ENCODE measurements around the gene TMSB15C. TPM values are rescaled to one million over a fixed set of nuclear protein-coding genes. Genes with fewer than 3 reads are reported as not detected.
"Not testable (repeated sequence)": the region's sequence is repeated elsewhere in the genome, so short reads cannot be mapped to it uniquely, and the experiment has no call there.

Gene TMSB15C
- total RNA-seq (ENCODE audit: insufficient read depth, low replicate concordance) = 5.3 TPM

DNA sequence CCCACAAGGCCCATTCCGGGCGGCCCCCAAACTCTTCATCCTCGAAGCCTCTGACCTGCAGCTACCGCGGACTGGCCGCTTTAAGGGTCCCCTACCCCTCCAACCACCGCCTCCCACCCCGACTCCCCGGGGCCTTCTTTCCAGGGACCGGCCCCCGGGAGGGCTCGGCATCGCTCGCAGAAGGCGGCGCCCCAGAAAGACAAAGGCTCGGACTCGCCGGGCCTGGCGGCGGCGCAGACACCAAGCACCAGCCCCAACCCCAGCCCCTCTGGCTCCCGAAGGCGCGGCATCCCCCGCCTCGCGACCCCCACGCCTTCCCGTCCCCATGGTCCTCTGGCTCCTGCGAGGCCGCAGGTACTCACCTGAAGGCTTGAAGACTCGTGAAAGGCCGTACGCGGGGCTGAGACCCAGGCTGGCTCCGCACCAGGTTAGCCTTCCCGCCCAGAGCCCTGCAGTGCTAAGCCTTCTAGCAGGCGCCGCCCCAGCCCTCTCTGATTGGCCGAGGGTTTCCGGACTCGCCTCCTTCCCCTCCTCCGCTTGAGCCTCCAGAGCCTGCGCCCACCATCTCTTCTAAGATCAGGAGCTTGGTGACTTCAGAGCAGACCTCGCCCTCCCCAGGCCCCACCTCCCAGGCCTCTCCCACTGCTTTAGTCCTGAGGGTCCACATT is at the start of gene TMSB15C:
TSS of gene TMSB15C (minus strand) at position 459 of the 668 bp plus-strand sequence.
- not testable (repeated sequence) for DNase-seq (ENCODE audit: low spot score)

DNA sequence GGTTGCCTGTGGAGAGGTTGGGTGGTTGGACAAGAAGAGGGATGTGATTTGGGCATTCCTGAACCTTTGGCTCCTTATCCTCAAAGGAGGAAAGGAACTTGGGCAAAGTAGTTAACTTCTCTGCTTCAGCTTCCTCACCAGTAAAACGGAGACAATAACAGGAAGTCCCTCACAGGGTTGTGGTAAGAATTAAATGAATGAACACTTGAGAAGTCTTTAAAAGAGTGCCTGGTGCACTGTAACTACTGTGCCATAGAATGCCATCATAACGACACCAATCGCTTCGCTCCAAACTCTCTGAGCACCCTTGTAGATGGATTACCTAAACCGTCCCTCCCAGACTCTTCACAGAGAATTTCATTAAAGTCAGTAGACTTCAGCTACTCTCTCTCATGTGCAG is 46.8 kb upstream of the TMSB15C start:
- no peak for DNase-seq (ENCODE audit: low spot score)

GRCh38 chrX:104118765-104119164 is 42.7 kb upstream of the TMSB15C start:
- DNase-seq (ENCODE audit: low spot score) = no peak

DNA sequence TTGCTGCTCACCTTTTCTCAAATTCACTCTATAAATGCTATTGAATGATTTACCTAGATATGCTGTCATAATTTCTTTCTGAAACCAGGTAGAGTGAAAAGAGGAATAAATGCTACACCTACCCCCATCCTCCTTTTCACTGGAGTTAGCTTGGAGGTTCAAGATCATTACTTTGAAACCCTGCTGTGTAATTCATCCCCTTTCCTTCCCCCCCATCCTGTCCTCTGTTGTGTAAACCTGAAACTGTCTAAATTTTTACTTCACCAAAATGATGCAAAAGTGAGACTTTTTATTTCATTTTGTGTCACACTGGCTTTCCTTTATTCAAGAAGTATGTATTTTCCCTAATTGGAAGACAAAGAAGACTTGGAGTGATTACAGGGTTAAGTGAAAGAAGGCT is 41.7 kb upstream of the TMSB15C start:
- no peak for DNase-seq (ENCODE audit: low spot score)

- peak; percentile 52 for DNase-seq (ENCODE audit: low spot score)
Observed at GRCh38 chrX:104113222-104113965, 37.4 kb upstream of the TMSB15C start.

GRCh38 chrX:104112326-104112951 is 36.4 kb upstream of the TMSB15C start, which contains the start of gene ZCCHC18:
Gene ZCCHC18 (plus strand): TSS chrX:104112523. CDS start chrX:104114112, 1,589 bp downstream.
- peak; percentile 50 for DNase-seq (ENCODE audit: low spot score)

DNA sequence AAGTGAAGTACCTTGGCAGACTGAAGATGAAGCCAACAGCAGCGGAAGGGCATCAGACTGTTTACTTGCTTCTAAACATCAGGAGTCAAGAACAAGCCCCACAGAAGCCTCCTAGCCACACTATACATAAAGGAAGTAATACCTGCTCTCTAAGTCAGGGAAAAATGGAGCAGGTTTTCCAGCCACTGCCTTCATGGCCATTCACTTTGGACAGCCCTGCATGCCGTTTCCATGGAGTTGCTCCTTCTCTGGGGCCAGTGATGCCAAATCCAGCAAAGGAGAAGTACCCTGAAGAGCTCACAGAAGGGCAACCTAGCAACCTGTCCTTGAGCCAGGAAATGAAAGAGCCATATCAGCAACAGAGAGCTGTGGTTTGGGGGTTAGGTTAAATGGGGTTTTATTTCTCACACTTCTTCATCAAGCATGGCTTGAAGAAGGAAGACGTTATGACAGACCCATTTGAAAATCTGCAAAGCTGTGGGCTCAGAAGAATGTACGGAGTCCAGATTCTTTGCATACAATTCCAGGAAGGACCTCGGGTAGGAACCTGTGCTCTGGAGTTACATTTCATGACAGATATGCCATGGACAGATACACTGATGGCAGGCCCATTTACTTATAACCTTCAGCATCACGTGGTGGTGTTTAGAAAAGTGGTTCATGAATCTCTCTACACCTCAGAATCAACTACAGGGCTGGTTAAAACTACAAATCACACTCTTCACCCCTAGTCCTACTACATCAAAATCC is 34.6 kb upstream of the TMSB15C start:
- not testable (repeated sequence) for DNase-seq (ENCODE audit: low spot score)

- no peak for DNase-seq (ENCODE audit: low spot score)
Observed at GRCh38 chrX:104108955-104109354, 32.9 kb upstream of the TMSB15C start.

GRCh38 chrX:104105330-104106262 is 29.6 kb upstream of the TMSB15C start:
- no peak for DNase-seq (ENCODE audit: low spot score)

GRCh38 chrX:104104676-104105075 is 28.6 kb upstream of the TMSB15C start:
- no peak for DNase-seq (ENCODE audit: low spot score)

- no peak for DNase-seq (ENCODE audit: low spot score)
Observed at GRCh38 chrX:104098919-104099318, 22.9 kb upstream of the TMSB15C start.

DNA sequence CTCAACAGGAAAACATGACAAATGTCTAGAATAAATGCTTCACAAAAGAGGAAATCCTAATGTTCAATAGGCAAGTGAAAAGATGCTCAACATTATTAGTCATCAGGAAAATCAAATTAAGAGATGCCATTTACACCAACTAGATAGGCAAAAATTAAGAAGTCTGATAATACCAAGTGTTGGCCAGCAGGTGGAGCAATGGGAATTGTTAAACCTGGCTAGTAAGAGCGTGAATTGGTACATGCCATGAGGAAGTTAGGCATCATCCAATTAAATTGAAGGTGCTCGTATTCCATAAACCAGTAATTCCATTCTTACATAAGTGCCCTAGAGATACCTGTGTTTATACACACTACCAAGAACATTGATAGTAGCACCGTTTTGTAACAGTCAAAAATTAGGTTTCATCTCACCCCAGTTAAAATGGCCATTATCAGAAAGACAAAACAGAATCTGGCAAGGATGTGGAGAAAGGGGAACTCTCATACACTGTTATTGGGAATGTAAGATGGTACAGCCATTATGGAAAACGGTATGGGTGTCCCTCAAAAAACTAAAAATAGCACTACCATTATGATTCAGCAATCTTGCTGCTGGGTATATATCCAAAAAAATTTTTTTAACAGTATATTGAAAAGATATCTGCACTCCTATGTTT is 22.2 kb upstream of the TMSB15C start:
- peak; percentile 49 for DNase-seq (ENCODE audit: low spot score)

DNA sequence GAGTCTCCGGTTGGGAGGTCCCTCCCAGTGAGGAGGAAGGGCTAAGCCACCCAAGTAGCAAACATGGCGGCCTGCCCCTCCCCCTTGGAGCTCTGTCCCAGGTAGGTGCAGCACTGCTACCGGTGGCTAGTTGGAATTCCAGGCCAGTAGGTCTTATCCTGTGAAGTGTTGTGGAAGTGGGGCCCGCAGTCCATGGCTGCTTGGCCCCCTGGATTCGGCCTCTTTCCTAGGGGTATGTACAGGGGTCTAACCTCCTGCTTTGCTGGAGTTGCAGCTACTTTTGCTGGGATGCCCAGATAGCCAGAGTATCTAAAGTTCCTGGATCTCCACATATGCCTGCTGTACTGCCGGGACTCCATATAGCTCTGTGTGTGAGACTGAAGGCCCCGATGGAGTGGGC is 9.9 kb upstream of the TMSB15C start:
- no peak for DNase-seq (ENCODE audit: low spot score)

- DNase-seq (ENCODE audit: low spot score) = no peak
Observed at GRCh38 chrX:104085477-104085876, 9.4 kb upstream of the TMSB15C start.

- DNase-seq (ENCODE audit: low spot score) = no peak
Observed at GRCh38 chrX:104084534-104085277, 8.7 kb upstream of the TMSB15C start.

DNA sequence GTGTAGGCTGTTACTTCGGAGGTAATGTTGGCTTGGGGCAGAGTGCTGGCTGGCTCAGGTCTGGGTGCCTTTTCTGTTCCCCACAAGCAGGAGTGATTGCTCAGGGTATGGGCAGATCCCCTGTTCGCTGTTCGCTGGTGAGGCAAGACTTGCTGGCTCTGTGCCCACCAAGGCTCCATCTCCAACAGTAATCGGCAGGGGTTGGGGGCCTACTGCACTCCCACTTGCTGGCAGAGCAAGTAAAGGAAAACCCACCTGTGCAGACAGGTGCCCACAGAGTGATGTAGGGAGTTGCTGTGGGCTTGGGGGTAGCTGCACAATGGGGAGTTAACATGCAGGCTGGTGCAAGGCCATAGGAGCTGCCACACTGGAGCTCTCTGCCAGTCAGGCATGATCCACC is 8.0 kb upstream of the TMSB15C start:
- no peak for DNase-seq (ENCODE audit: low spot score)

DNA sequence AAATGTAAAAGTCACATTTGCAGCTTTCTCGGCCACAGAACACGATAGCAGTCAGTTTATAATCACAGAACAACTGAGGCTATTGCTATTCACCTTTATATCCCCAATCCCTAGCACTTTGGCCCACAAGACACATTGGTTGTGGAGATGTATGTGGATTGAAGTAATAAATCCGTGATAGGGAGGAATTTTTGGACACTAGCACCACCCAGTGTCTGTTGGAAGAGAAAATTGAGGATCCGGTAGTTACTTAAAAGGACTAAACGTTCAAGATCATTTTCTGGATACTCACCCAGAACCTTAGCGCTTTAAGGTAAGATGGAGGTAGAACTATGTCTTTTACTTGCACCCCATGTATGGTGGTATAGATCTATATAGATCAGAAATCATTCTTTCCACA is 1.8 kb upstream of the TMSB15C start:
- DNase-seq (ENCODE audit: low spot score) = not testable (repeated sequence)

- not testable (repeated sequence) for DNase-seq (ENCODE audit: low spot score)
Observed at GRCh38 chrX:104062636-104063035, 13.4 kb downstream of the TMSB15C start.

DNA sequence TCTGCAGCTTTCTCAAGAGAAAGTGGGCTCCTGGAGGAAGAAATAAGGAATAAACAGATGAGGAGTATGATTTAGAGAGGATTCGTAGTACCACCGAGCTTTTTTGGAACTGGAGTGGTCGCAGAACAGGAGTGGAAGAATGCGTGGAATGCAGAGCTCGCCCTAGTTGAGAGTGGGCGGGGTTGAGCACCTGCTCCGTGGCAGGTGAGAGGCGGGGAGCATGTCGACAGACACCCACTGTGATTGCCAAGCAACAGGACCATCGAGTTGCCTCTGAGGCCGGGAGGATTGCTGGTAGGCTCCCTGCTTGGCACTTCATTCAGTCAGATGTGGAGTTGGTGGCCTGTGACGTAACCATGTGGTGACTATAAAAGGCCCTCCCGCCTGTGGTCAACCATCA is 21.1 kb downstream of the TMSB15C start:
- not testable (repeated sequence) for DNase-seq (ENCODE audit: low spot score)

Measured in umbilical cord (tissue), 2 donors.